Left cardiac atrium (tissue), 4 donors: ENCODE data around the gene EIF4EBP2. TPM values are rescaled to one million over a fixed set of nuclear protein-coding genes. Genes with fewer than 3 reads are reported as not detected.

Experiments used
- ATAC-seq, 2 donors: fragments of 200-7000 bp; cut with Tn5 transposase; one replicate each; pipeline ENCODE4 v1.9.1; 2020; ENCODE audit warnings: mild to moderate bottlenecking in 2 of 2, moderate library complexity in 2 of 2
- DNase-seq: peaks from one replicate; pipeline ENCODE4 v3.0.0-alpha.2; 2020
- intact Hi-C, 2 donors: fragments of 100-400 bp; cut with DNase I; formaldehyde crosslinking; loops; one replicate each; pipeline versions ENCODE4 v1.14.1 to v1.15.1; 2022 to 2023
- total RNA-seq, 2 donors: library from RNA; stranded (reverse); fragmentation: NEBNext Ultra II Directional; extraction: Animal tissue kit (Norgen Biotek cat#: 25700); gene quantifications; one replicate each; pipeline ENCODE4 v1.2.1, GENCODE V29; 2021
- donor health status: DM: no; HTN: yes; CAD: no.
- donor health status: DM: no; HTN: yes; CAD: no; lungs with severe emphysema.
- donor health status: DM: yes; HTN: yes; CAD: no.
- donor health status: Dilated cardiomyopathy.

EIF4EBP2 gene
- total RNA-seq, 2 donors from 2014 or later: 82.9 to 101 TPM

GRCh38 chr10:70476249-70477035, 72.5 kb downstream of the EIF4EBP2 start:
- intact Hi-C loops: no loop called here
- ATAC-seq: no peak
- no peak for DNase-seq

GRCh38 chr10:70477661-70478162, 73.8 kb downstream of the EIF4EBP2 start:
- intact Hi-C loops: no loop called here
- peak; percentile 29 to 44 for ATAC-seq
- DNase-seq: peak; percentile 61

Other genes with a start within 250 kb of the EIF4EBP2 start
- gene SAR1A, start 233.6 kb upstream of the EIF4EBP2 start, total RNA-seq: 100 to 1,000 TPM; 114 to 126 TPM
- 100 to 1,000 TPM; 113 to 118 TPM for gene PPA1, start 170.7 kb upstream of the EIF4EBP2 start, total RNA-seq
- gene NPFFR1, start 120.1 kb upstream of the EIF4EBP2 start, total RNA-seq: under 1 TPM; 0.05 to 0.12 TPM
- gene LRRC20, start 21.5 kb upstream of the EIF4EBP2 start, total RNA-seq: 10 to 100 TPM; 17.6 to 43.3 TPM
- gene NODAL, start 37.5 kb downstream of the EIF4EBP2 start, total RNA-seq: not detected
- gene PALD1, start 74.6 kb downstream of the EIF4EBP2 start, total RNA-seq: 1 to 10 TPM; 4.4 to 8.3 TPM
- gene PRF1, start 198.6 kb downstream of the EIF4EBP2 start, total RNA-seq: 1 to 10 TPM; 1.5 to 4.6 TPM